HCT116 (cell line): ENCODE data around the gene TRIP10.
"Not testable (repeated sequence)": the region's sequence is repeated elsewhere in the genome, so short reads cannot be mapped to it uniquely, and the experiment has no call there.

Source experiments
- CBX3 ChIP-seq: IDR thresholded peaks from 2 replicates; pipeline ENCODE4 v1.6.1; 2012; ENCODE audit warnings: low read depth
- CTCF ChIP-seq, 3 experiments: fragments of 200-600 bp in 1 of 3; sonication (generic) in 1 of 3; IDR thresholded peaks in 2 of 3; conservative IDR thresholded peaks in 1 of 3; 2 replicates each; pipeline ENCODE4 v1.5.1; 2012 to 2017; ENCODE audit warnings: low read depth in 2 of 3, low read length in 2 of 3, antibody characterized with exemption in 1 of 3, borderline replicate concordance in 1 of 3, control low read depth in 1 of 3, mild to moderate bottlenecking in 1 of 3, mixed read lengths in 1 of 3, mixed run types in 1 of 3, moderate library complexity in 1 of 3; ENCODE audit not compliant: insufficient read depth in 1 of 3
- EZH2 ChIP-seq: fragments of 200-600 bp; sonication (generic); IDR thresholded peaks from 2 replicates; pipeline ENCODE4 v1.6.1; 2017; ENCODE audit warnings: antibody characterized with exemption, mixed run types
- EZH2phosphoT487 ChIP-seq: fragments of 200-600 bp; IDR thresholded peaks from 2 replicates; pipeline ENCODE4 v1.6.1; 2018; ENCODE audit warnings: antibody characterized with exemption, borderline replicate concordance
- JUND ChIP-seq: IDR thresholded peaks from 2 replicates; pipeline ENCODE4 v1.6.1; 2012
- MAX ChIP-seq: IDR thresholded peaks from 2 replicates; pipeline ENCODE4 v1.6.1; 2012
- POLR2A ChIP-seq: IDR thresholded peaks from 2 replicates; pipeline ENCODE4 v1.7.0; 2011; ENCODE audit warnings: borderline replicate concordance; ENCODE audit not compliant: insufficient read depth, insufficient read length; ENCODE audit errors: extremely low read depth
- POLR2AphosphoS5 ChIP-seq: IDR thresholded peaks from 2 replicates; pipeline ENCODE4 v1.6.1; 2011; ENCODE audit warnings: mild to moderate bottlenecking, low read depth, low read length, moderate library complexity
- RAD21 ChIP-seq: IDR thresholded peaks from 2 replicates; pipeline ENCODE4 v1.6.1; 2012; ENCODE audit warnings: low read depth, mild to moderate bottlenecking
- REST ChIP-seq: IDR thresholded peaks from 2 replicates; pipeline ENCODE4 v1.6.1; 2012; ENCODE audit warnings: low read depth
- SP1 ChIP-seq: IDR thresholded peaks from 2 replicates; pipeline ENCODE4 v1.6.1; 2012; ENCODE audit warnings: low read depth
- SRF ChIP-seq: IDR thresholded peaks from 2 replicates; pipeline ENCODE4 v1.6.1; 2012; ENCODE audit warnings: low read depth
- YY1 ChIP-seq: IDR thresholded peaks from 2 replicates; pipeline ENCODE4 v1.6.1; 2011; ENCODE audit warnings: low read length, low read depth, moderate library complexity, mild to moderate bottlenecking; ENCODE audit not compliant: insufficient replicate concordance; ENCODE audit errors: extremely low read depth
- ZNF274 ChIP-seq: fragments of 200-500 bp; sonication (Bioruptor generic); IDR thresholded peaks from 2 replicates; pipeline ENCODE4 v1.6.1; 2014; ENCODE audit warnings: mild to moderate bottlenecking, low read depth, low read length, inconsistent platforms

GRCh38 chr19:6762253-6762797, 22.8 kb downstream of the TRIP10 start:
- not testable (repeated sequence) for TF ChIP-seq POLR2A; CTCF (IDR thresholded peaks at IDR 0.05 in 2 of 3, conservative IDR thresholded peaks at IDR 0.05 in 1 of 3; ENCODE audit: borderline replicate concordance in 1 of 3, insufficient read depth in 1 of 3, low read depth in 2 of 3, low read length in 2 of 3); POLR2AphosphoS5; RAD21; YY1; EZH2phosphoT487; ZNF274; SRF; JUND; CBX3; REST; MAX; EZH2; SP1
